Activated CD4-positive, alpha-beta memory T cell treated with anti-CD3 and anti-CD28 coated beads, Interleukin-2, amount 10 ng/mL, durations not matched to agents 7 days and 5 days (primary cell): ENCODE data around the gene GGT6. TPM values are rescaled to one million over a fixed set of nuclear protein-coding genes. Genes with fewer than 3 reads are reported as not detected.
"Not testable (repeated sequence)": the region's sequence is repeated elsewhere in the genome, so short reads cannot be mapped to it uniquely, and the experiment has no call there.

ENCODE experiments used
- CTCF ChIA-PET: fragments of 350-600 bp; sonication (Branson Sonifier 250); formaldehyde crosslinking; loops from one replicate; lab custom pipeline; 2021; ENCODE audit warnings: antibody characterized with exemption, inconsistent platforms; lab: Charles Lee
- POLR2A ChIA-PET: fragments of 350-600 bp; sonication (Branson Sonifier 250); formaldehyde crosslinking; loops from one replicate; lab custom pipeline; 2021; ENCODE audit warnings: antibody characterized with exemption; lab: Charles Lee
- DNase-seq: peaks from one replicate; pipeline ENCODE4 v3.0.0-alpha.2; 2020
- H3K27ac Mint-ChIP-seq: one replicate; pipeline ENCODE4 v1.8.0; 2021; ENCODE audit warnings: mild to moderate bottlenecking, mixed read lengths
- H3K27me3 Mint-ChIP-seq: one replicate; pipeline ENCODE4 v1.8.0; 2021; ENCODE audit warnings: mixed read lengths
- H3K36me3 Mint-ChIP-seq: one replicate; pipeline ENCODE4 v1.8.0; 2021; ENCODE audit warnings: low read depth, mixed read lengths
- H3K4me1 Mint-ChIP-seq: one replicate; pipeline ENCODE4 v1.8.0; 2021; ENCODE audit warnings: mixed read lengths
- H3K4me3 Mint-ChIP-seq: one replicate; pipeline ENCODE4 v1.8.0; 2021; ENCODE audit warnings: mild to moderate bottlenecking, mixed read lengths
- H3K9me3 Mint-ChIP-seq: one replicate; pipeline ENCODE4 v1.8.0; 2021; ENCODE audit warnings: mixed read lengths
- total RNA-seq, 2 experiments: library from RNA; stranded (reverse); gene quantifications; one replicate each; pipeline ENCODE4 v1.2.3, GENCODE V29; 2021

GGT6 gene
- total RNA-seq, 2 experiments from 2014 or later, result not detected

- DNase-seq, H3K9me3 Mint-ChIP-seq, POLR2A ChIA-PET, H3K36me3 Mint-ChIP-seq, H3K4me1 Mint-ChIP-seq, H3K4me3 Mint-ChIP-seq, H3K27ac Mint-ChIP-seq: not testable (repeated sequence)
- CTCF ChIA-PET, result interaction anchor here (2.6 kb wide), 1 partner anchor 12 kb away, joined by 10 read pairs; no protein-coding TSS in a partner anchor
- peaks cover 20% of the 10 kb centered on the region for H3K27me3 Mint-ChIP-seq
Measured at GRCh38 chr17:4578349-4578748, 18.0 kb upstream of the GGT6 start.

- Mint-ChIP-seq H3K27me3 (peaks cover 12% of the 10 kb centered on the region), H3K4me1 (peaks cover 13% of the 10 kb centered on the region), H3K4me3 (no peak overlapping the region), H3K9me3 (no peaks in the 10 kb centered on the region), H3K36me3 (no peaks in the 10 kb centered on the region), H3K27ac (no peak overlapping the region)
- DNase-seq, result no peak
- POLR2A ChIA-PET, result no interaction called here
- CTCF ChIA-PET, result interaction anchor here (2.6 kb wide), 1 partner anchor 11 kb away, joined by 10 read pairs; no protein-coding TSS in a partner anchor
Measured at GRCh38 chr17:4577386-4577993, 17.1 kb upstream of the GGT6 start.

- no peak for DNase-seq
- Mint-ChIP-seq H3K4me3 (no peak overlapping the region), H3K27me3 (peaks cover 8% of the 10 kb centered on the region), H3K27ac (no peak overlapping the region), H3K36me3 (no peaks in the 10 kb centered on the region), H3K9me3 (no peaks in the 10 kb centered on the region), H3K4me1 (peaks cover 13% of the 10 kb centered on the region)
- CTCF ChIA-PET, result interaction anchor here (2.6 kb wide), 1 partner anchor 10 kb away, joined by 10 read pairs; no protein-coding TSS in a partner anchor
- POLR2A ChIA-PET, result no interaction called here
Measured at GRCh38 chr17:4576729-4577322, 16.4 kb upstream of the GGT6 start.

GRCh38 chr17:4576161-4576558, 15.8 kb upstream of the GGT6 start:
- no peaks in the 10 kb centered on the region for H3K9me3 Mint-ChIP-seq
- no peak overlapping the region for H3K4me3 Mint-ChIP-seq
- ChIA-PET CTCF (interaction anchor here (2.6 kb wide), 1 partner anchor 9 kb away, joined by 10 read pairs; no protein-coding TSS in a partner anchor), POLR2A (no interaction called here)
- no peaks in the 10 kb centered on the region for H3K36me3 Mint-ChIP-seq
- no peak for DNase-seq
- peaks cover 9% of the 10 kb centered on the region for H3K27me3 Mint-ChIP-seq
- peaks cover 13% of the 10 kb centered on the region for H3K4me1 Mint-ChIP-seq
- no peak overlapping the region for H3K27ac Mint-ChIP-seq

- DNase-seq, result no peak
- peaks cover 9% of the 10 kb centered on the region for H3K27me3 Mint-ChIP-seq
- POLR2A ChIA-PET, result no interaction called here
- no peak overlapping the region for H3K27ac Mint-ChIP-seq
- H3K9me3 Mint-ChIP-seq, result no peaks in the 10 kb centered on the region
- H3K36me3 Mint-ChIP-seq, result no peaks in the 10 kb centered on the region
- CTCF ChIA-PET, result no interaction called here
- peaks cover 13% of the 10 kb centered on the region for H3K4me1 Mint-ChIP-seq
- no peak overlapping the region for H3K4me3 Mint-ChIP-seq
Measured at GRCh38 chr17:4574448-4575045, 14.2 kb upstream of the GGT6 start.

GRCh38 chr17:4573669-4574068, 13.3 kb upstream of the GGT6 start:
- Mint-ChIP-seq H3K4me3 (no peak overlapping the region), H3K27me3 (peaks cover 11% of the 10 kb centered on the region), H3K9me3 (no peaks in the 10 kb centered on the region), H3K36me3 (no peaks in the 10 kb centered on the region), H3K27ac (no peak overlapping the region), H3K4me1 (peaks cover 13% of the 10 kb centered on the region)
- ChIA-PET POLR2A (no interaction called here), CTCF (interaction anchor here (0.5 kb wide), 2 partner anchors 53 to 127 kb away, joined by 3 read pairs; no protein-coding TSS in a partner anchor)
- peak; percentile 58 for DNase-seq

GRCh38 chr17:4573115-4573514, 12.7 kb upstream of the GGT6 start:
- Mint-ChIP-seq H3K4me1 (peaks cover 13% of the 10 kb centered on the region), H3K27ac (no peak overlapping the region), H3K36me3 (no peaks in the 10 kb centered on the region), H3K4me3 (no peak overlapping the region), H3K27me3 (peaks cover 11% of the 10 kb centered on the region), H3K9me3 (no peaks in the 10 kb centered on the region)
- POLR2A ChIA-PET, result no interaction called here
- CTCF ChIA-PET, result no interaction called here
- DNase-seq, result no peak

GRCh38 chr17:4572131-4572530, 11.8 kb upstream of the GGT6 start:
- DNase-seq, result no peak
- ChIA-PET POLR2A (no interaction called here), CTCF (no interaction called here)
- Mint-ChIP-seq H3K27ac (no peak overlapping the region), H3K9me3 (no peaks in the 10 kb centered on the region), H3K4me1 (peaks cover 13% of the 10 kb centered on the region), H3K36me3 (no peaks in the 10 kb centered on the region), H3K4me3 (no peak overlapping the region), H3K27me3 (peaks cover 11% of the 10 kb centered on the region)

GRCh38 chr17:4569591-4569990, 9.2 kb upstream of the GGT6 start:
- Mint-ChIP-seq H3K27ac (no peak overlapping the region), H3K9me3 (no peaks in the 10 kb centered on the region), H3K27me3 (peaks cover 15% of the 10 kb centered on the region), H3K4me1 (peaks cover 21% of the 10 kb centered on the region), H3K36me3 (no peaks in the 10 kb centered on the region), H3K4me3 (no peak overlapping the region)
- ChIA-PET CTCF (interaction anchor here (0.6 to 2.3 kb wide), 4 partner anchors 16 to 505 kb away, joined by 3 to 4 read pairs (median 4); partner anchors contain the start of gene CHRNE), POLR2A (interaction anchor here (1.1 kb wide), 1 partner anchor 14 kb away, joined by 3 read pairs; the partner anchor contains the start of gene MYBBP1A)
- DNase-seq, result no peak

GRCh38 chr17:4566785-4567184, 6.4 kb upstream of the GGT6 start:
- Mint-ChIP-seq H3K4me1 (peaks cover 29% of the 10 kb centered on the region), H3K9me3 (no peaks in the 10 kb centered on the region), H3K27ac (no peak overlapping the region), H3K27me3 (peaks cover 15% of the 10 kb centered on the region), H3K36me3 (no peaks in the 10 kb centered on the region), H3K4me3 (no peak overlapping the region)
- ChIA-PET POLR2A (interaction anchor here (1.0 to 4.0 kb wide), 4 partner anchors 11 to 146 kb away, joined by 3 to 22 read pairs (median 4); partner anchors contain the start of genes MYBBP1A and PELP1), CTCF (interaction anchor here (0.7 to 4.2 kb wide), 27 partner anchors 10 to 699 kb away, joined by 3 to 44 read pairs (median 4); partner anchors contain the start of genes C17orf107, CHRNE, MYBBP1A and SLC25A11)
- DNase-seq, result peak; percentile 53

GRCh38 chr17:4565209-4566141, 5.1 kb upstream of the GGT6 start:
- H3K4me1 Mint-ChIP-seq, result peaks cover 34% of the 10 kb centered on the region
- H3K36me3 Mint-ChIP-seq, result no peaks in the 10 kb centered on the region
- ChIA-PET CTCF (interaction anchor here (0.7 to 4.2 kb wide), 9 partner anchors 10 to 323 kb away, joined by 3 to 44 read pairs (median 5); partner anchors contain the start of genes ARRB2 and MYBBP1A), POLR2A (interaction anchor here (1.0 to 4.0 kb wide), 2 partner anchors 9 to 380 kb away, joined by 3 to 22 read pairs; partner anchors contain the start of gene MYBBP1A)
- no peak overlapping the region for H3K4me3 Mint-ChIP-seq
- peaks cover 12% of the 10 kb centered on the region for H3K27me3 Mint-ChIP-seq
- no peak overlapping the region for H3K27ac Mint-ChIP-seq
- H3K9me3 Mint-ChIP-seq, result no peaks in the 10 kb centered on the region
- DNase-seq, result peak; percentile 59
